Adrenal gland (tissue), 5 donors: Measurements from ENCODE around the gene ANO2.

Experiments used
- CTCF ChIP-seq, 6 experiments: fragments of 450-650 bp in 4 of 6; fragments of 200-600 bp in 2 of 6; sonication (generic) in 1 of 6; IDR thresholded peaks; 1 replicate in 5 of 6; 2 replicates in 1 of 6; pipeline versions ENCODE4 v1.5.1 to v1.8.0; 2016 to 2021; ENCODE audit warnings: antibody characterized with exemption in 6 of 6, mild to moderate bottlenecking in 2 of 6, moderate library complexity in 1 of 6
- POLR2A ChIP-seq, 2 donors: fragments of 450-650 bp; IDR thresholded peaks; one replicate each; pipeline ENCODE4 v1.6.1; 2017; ENCODE audit warnings: antibody characterized with exemption in 2 of 2, mild to moderate bottlenecking in 2 of 2, moderate library complexity in 1 of 2
- donor health status: DM: no; HTN: no; CAD: no.

GRCh38 chr12:5621329-5621728, 323.7 kb downstream of the ANO2 start:
- no peak for TF ChIP-seq CTCF (IDR thresholded peaks at IDR 0.05)
- no peak for TF ChIP-seq POLR2A (IDR thresholded peaks at IDR 0.05)
